GM21717 (cell line): ENCODE measurements around the gene PHACTR3.
"Not testable (repeated sequence)": the region's sequence is repeated elsewhere in the genome, so short reads cannot be mapped to it uniquely, and the experiment has no call there.

Experiments used
- ATAC-seq: cut with Tn5 transposase; IDR thresholded peaks from one replicate; pipeline ENCODE4 v1.9.1; 2021; ENCODE audit warnings: mild to moderate bottlenecking, moderate library complexity; ENCODE audit not compliant: unreplicated experiment

The PHACTR3 gene

GRCh38 chr20:59603781-59604541 lies at the start of gene PHACTR3:
Gene PHACTR3 (plus strand): TSS chr20:59604540. CDS start chr20:59605015, 475 bp downstream.
- ATAC-seq: no peak

DNA sequence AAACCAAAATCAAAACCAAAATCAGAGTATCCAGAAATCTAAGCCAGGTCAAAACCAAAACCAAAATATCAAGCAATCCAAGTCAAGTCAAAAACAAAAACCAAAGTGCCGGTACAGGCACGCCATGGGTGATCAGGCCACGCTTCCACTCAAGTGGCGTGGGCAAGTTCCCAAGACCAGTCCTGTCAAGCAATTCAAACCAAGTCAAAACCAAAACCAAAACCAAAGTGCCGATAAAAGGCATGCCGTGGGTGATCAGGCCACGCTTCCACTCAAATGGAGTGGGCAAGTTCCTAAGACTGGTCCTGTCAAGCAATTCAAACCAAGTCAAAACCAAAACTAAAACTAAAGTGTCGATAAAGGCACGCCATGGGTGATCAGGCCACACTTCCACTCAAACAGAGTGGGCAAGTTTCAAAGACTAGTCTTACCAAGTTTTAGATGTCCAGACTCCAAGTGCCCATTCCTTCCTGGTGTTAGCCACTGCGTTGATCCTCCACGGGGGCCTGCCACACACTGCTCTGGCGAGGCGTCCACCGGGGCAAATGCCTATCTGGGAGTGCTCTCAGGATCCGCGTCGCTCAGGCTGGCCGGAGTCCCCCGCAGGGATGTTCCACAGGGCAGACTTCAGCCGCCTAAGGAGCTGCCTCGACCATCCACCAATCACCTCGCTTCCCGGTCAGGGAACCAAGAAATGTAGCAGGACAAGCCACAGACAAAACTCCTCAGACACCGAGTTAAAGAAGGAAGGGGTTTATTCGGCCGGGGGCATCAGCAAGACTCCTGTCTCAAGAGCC lies 46.4 kb upstream of the PHACTR3 start:
- ATAC-seq: not testable (repeated sequence)

DNA sequence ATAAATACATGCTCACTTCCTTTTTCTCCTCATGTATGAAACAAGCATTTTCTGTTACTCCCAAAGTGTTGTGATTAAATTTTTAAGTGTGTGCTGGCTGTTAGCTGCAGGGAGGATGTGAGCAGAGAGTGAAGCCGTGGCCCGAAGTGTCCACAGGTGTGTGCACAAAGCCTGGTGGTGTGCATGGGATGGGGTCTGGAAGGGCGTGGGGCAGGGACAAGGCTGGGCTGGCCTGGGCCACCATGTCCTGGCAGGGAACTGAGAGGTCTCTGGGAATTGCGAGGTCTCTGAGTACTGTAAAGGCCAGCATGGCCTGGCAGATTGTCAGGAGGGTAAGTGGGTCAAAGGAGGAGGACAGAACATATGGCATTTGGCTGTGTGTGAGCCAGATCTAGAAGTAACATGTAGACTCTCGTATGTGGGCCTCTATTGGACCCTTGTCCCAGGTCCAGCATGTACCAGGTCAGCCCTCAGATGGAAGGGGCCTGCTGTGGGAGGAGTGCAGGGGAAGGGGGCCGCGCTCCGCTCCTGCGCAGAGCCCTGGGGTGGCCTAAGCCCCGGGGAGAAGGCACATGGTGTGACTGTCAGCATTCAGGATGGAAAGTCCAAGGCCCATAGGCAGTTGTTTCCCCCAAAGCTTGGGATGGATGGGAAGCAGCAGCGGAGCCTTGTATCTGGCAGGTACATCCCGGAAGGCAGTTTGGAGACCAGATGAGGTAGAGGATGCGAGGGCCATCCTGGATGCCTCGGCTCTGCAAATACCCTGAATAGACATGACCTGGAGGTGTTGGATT lies 45.1 kb upstream of the PHACTR3 start:
- ATAC-seq: no peak

- ATAC-seq: no peak
Measured at GRCh38 chr20:59559863-59560262, 44.5 kb upstream of the PHACTR3 start.

DNA sequence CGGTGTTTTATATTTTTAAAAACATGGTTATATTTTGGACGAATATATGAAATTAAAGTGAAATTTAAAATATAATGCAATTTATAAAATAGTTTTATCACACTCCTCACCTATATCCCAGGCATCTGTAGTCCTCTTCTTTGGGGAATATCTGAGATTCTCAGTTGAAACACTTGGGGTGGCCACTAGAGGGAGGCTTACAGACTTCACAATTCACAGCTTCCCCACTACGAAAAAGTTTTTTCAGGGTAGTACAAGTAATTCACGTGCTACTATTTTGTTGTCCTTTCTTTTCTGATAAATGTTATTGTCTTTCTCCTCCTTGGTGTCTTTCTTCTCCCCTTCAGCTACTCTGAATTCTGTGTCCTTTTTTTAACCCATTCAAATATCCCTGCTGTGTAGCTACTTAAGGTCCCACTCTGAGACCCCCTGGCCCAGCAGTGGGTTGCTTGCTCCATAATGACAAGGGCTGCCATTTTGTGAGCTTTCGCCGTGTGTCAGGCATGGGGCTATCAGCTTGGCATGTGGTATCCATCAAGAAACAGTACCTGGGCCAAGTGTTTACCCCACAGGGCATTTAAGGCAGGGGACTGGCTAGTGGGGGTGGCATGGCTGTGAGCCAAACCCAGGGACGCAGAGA lies 43.6 kb upstream of the PHACTR3 start:
- no peak for ATAC-seq

GRCh38 chr20:59561228-59561605 lies 43.1 kb upstream of the PHACTR3 start:
- ATAC-seq: no peak

GRCh38 chr20:59561614-59562277 lies 42.6 kb upstream of the PHACTR3 start:
- ATAC-seq: no peak

DNA sequence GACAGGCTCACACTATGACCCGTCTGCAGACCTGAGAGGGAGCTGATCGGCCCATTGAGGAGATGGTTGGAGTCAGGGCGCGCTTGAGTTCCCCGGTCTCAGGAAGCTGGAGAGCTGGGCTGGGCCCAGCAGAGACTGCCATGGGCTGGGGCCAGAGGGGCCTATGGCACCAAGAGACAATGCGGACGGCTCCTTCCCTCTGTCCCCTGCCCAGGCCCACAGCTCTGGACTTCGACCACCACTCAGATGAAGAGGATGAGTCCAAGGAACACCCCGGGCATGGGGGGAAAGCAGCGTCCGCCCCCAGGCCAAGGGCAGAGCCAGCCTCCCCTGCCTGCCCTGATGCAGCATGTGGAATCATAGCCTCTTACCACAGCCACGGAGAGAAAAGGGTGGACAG lies 40.2 kb upstream of the PHACTR3 start:
- no peak for ATAC-seq

DNA sequence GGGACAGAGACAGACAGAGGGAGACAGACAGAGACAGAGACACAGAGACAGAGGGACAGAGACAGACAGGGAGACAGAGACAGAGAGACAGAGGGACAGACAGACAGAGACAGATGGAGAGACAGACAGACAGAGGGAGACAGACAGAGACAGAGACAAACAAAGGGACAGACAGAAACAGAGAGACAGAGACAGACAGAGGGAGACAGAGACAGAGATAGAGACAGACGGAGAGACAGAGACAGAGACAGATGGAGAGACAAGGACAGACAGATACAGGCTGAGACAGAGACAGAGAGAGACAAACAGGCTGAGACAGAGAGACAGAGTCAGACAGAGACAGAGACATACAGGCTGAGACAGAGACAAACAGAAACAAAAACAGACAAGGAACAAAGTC lies 39.4 kb upstream of the PHACTR3 start:
- no peak for ATAC-seq

GRCh38 chr20:59565768-59566461 lies 38.4 kb upstream of the PHACTR3 start:
- ATAC-seq: no peak

GRCh38 chr20:59566631-59567524 lies 37.5 kb upstream of the PHACTR3 start:
- no peak for ATAC-seq

DNA sequence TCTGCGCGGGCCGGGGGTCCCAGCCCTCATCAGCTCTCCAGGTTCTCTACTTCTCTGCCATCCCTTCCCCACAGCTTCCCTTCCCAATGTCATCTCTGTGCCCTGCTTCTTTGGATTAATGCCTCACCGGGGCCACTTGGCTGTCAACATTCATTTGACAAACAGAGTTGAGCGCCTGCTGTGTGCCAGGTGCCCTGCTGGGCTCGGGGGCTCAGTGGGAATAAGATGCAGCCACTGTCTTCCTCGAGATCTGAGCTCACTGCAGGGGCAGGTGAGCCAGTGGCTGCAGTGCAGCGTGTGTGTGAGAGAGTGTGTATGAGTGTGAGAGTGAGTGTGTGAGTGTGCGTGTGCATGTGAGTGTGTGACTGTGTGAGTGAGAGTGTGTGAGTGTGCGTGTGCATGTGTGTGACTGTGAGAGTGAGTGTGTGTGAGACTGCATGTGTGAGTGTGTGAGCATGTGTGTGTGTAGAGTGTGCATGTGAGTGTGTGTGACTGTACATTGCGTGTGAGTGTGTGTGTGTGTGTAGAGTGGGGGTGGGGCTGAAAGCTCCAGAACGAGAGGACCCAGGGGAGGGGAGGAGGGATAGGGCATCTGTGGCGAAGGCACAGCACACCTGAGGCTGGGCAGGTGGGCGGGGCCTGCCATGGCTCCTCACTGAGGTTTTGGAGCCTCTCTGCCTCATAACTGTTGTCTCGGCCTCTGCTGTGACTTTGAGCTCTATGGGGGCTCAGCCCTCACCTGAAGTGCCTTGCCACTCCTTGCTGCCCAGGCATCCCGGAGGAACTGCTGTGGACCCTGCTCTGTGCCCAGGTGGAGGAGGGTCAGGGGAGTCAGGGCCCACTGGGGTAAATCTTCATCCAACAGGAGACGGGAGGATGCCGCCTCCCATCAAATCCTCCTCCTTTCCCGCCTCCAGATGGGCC lies 36.5 kb upstream of the PHACTR3 start:
- no peak for ATAC-seq

GRCh38 chr20:59568509-59569024 lies 35.8 kb upstream of the PHACTR3 start:
- no peak for ATAC-seq

DNA sequence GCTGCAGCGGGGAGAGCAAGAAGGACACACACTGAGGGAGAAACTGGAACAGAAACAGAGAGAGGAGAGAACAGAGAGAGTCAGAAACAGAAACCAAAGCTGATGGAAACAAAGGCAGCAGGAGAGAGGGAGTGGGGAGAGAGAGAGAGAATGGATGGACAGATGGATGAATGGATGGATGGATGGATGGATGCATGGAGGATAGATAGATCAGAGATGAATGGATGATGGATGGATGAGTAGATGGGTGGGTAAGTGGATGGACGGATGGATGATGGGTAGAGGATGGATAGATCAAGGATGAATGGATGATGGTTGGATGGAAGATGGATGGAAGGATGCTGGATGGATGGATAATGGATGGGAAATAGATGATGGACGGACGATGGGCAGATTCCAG lies 35.0 kb upstream of the PHACTR3 start:
- no peak for ATAC-seq

DNA sequence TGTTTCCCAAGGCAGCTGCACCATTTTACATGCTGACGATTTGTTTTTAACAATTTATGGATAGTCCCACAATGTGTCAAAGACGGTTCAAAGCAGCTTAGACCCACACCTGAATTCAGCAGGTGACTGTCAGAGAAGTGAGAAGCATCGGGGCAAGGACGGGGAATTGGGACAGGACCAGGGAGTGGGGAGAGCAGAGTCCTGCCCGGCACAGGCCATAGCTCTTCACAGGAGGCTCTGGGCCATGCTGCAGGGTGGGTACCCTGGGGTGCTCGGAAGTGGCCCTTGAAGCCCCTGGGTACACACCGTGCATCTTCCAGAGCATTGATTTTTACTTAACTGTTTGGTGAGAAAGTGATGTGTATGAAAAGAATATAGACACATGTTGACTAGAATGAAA lies 33.2 kb upstream of the PHACTR3 start:
- ATAC-seq: no peak

DNA sequence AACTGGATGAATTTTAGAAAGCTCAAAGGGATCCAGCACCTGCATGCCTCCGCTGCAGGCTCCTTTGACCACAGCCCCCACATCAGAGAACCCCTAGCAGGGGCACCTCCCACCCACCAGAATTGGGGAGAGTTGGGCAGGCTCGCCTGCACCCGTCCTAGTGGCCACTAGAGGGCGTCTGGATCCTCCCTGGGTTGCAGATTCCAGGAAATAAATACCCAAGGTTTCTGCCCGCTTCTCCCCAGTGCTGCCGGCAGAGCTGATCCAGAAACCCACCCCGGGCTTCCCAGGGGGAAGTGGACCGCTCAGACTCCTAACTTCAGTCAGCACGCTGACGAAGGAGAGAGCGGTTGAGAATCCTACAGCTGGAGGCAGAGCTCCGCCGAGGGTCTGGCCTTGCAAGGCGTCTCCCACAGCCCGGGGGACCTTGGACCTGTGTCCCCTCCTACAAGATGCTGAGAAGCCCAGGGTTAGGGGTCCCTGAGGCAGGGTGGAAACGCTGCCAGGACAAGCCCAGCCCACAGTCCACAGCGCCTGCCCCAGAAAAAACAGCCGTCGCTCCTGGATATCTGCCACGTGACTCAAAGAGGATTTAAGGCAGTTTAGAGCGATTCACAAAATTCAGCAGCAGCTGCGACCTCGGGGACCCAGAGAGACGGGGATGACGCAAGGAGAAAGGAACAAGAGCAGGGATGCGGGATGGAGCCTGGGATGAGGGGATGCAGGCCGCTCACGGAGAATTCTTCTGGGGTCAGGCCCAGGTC lies 32.6 kb upstream of the PHACTR3 start:
- ATAC-seq: peak; percentile 54

- ATAC-seq: no peak
Measured at GRCh38 chr20:59572515-59572914, 31.8 kb upstream of the PHACTR3 start.
